NCI-H226 (cell line): Measurements from ENCODE around the gene ANKH.
A peak's percentile ranks its signal among the peaks of the same experiment; 100 is the strongest.

Source experiments
- DNase-seq: peaks from one replicate; pipeline ENCODE4 v3.0.0-alpha.2; 2015

The ANKH gene

GRCh38 chr5:14757850-14758249 lies 113.7 kb downstream of the ANKH start:
- no peak for DNase-seq

GRCh38 chr5:14756478-14756877 lies 115.1 kb downstream of the ANKH start:
- DNase-seq: no peak

- DNase-seq: no peak
Measured at GRCh38 chr5:14753947-14754346, 117.6 kb downstream of the ANKH start.

- peak; percentile 76 for DNase-seq
Measured at GRCh38 chr5:14753292-14753691, 118.3 kb downstream of the ANKH start.

- no peak for DNase-seq
Measured at GRCh38 chr5:14752497-14753071, 119.0 kb downstream of the ANKH start.

GRCh38 chr5:14750712-14751111 lies 120.9 kb downstream of the ANKH start:
- DNase-seq: no peak

- no peak for DNase-seq
Measured at GRCh38 chr5:14749579-14750101, 121.9 kb downstream of the ANKH start.

- DNase-seq: no peak
Measured at GRCh38 chr5:14748180-14748900, 123.2 kb downstream of the ANKH start.

GRCh38 chr5:14745753-14746152 lies 125.8 kb downstream of the ANKH start:
- no peak for DNase-seq

- DNase-seq: no peak
Measured at GRCh38 chr5:14745188-14745563, 126.4 kb downstream of the ANKH start.

- no peak for DNase-seq
Measured at GRCh38 chr5:14744296-14745187, 127.0 kb downstream of the ANKH start.

- DNase-seq: no peak
Measured at GRCh38 chr5:14743601-14744295, 127.8 kb downstream of the ANKH start.

GRCh38 chr5:14742498-14742897 lies 129.1 kb downstream of the ANKH start:
- DNase-seq: no peak

GRCh38 chr5:14741801-14742440 lies 129.7 kb downstream of the ANKH start:
- DNase-seq: no peak

- DNase-seq: no peak
Measured at GRCh38 chr5:14741131-14741530, 130.4 kb downstream of the ANKH start.

- no peak for DNase-seq
Measured at GRCh38 chr5:14739981-14740380, 131.6 kb downstream of the ANKH start.

- DNase-seq: peak; percentile 32
Measured at GRCh38 chr5:14739538-14739937, 132.0 kb downstream of the ANKH start.

- no peak for DNase-seq
Measured at GRCh38 chr5:14738050-14738449, 133.5 kb downstream of the ANKH start.

- DNase-seq: no peak
Measured at GRCh38 chr5:14737291-14737690, 134.3 kb downstream of the ANKH start.

- DNase-seq: no peak
Measured at GRCh38 chr5:14735944-14736343, 135.6 kb downstream of the ANKH start.

- no peak for DNase-seq
Measured at GRCh38 chr5:14734396-14734795, 137.2 kb downstream of the ANKH start.

GRCh38 chr5:14733661-14734060 lies 137.9 kb downstream of the ANKH start:
- DNase-seq: no peak
